K562 (cell line): ENCODE results near the gene MBNL2. TPM values are rescaled to one million over a fixed set of nuclear protein-coding genes. Genes with fewer than 3 reads are reported as not detected.

Experiments used
- REST ChIP-seq, 2 experiments: fragments of 450-650 bp; formaldehyde crosslinking in 1 of 2; IDR thresholded peaks; 2 replicates each; pipeline versions ENCODE4 v1.4.0 to v1.6.1; 2014 to 2020; ENCODE audit warnings: mild to moderate bottlenecking in 2 of 2, borderline replicate concordance in 1 of 2, low read depth in 1 of 2
- polyA plus RNA-seq, 8 experiments: library from polyadenylated mRNA; depleted of rRNA in 4 of 8; stranded (reverse) in 5 of 8; unstranded in 3 of 8; fragments of >200 nt; fragmentation: Nextera tagmentation in 2 of 8; fragmentation: Illumina TruSeq in 1 of 8; extraction: Ambion mirVana in 2 of 8; extraction: Trizol in 1 of 8; gene quantifications; 2 replicates each; pipeline versions ENCODE4 v1.2.1 to v1.2.3, GENCODE V29; 2011 to 2014; ENCODE audit warnings: inconsistent platforms in 1 of 8, missing spikeins in 1 of 8
- total RNA-seq, 7 experiments: library from RNA; depleted of rRNA in 6 of 7; stranded (reverse); fragments of >200 nt in 6 of 7; fragmentation: Illumina TruSeq in 2 of 7; extraction: Trizol in 2 of 7; gene quantifications; 2 replicates each; pipeline versions ENCODE4 v1.2.1 to v1.2.3, GENCODE V29; 2011 to 2021; ENCODE audit warnings: low replicate concordance in 1 of 7

MBNL2 gene
- total and polyA plus RNA-seq, 9 of the 15 experiments (the other 6 are each of a cell fraction or from before 2014, with no cell fraction given), result 7.0 to 24.8 (median 13.8) TPM

DNA sequence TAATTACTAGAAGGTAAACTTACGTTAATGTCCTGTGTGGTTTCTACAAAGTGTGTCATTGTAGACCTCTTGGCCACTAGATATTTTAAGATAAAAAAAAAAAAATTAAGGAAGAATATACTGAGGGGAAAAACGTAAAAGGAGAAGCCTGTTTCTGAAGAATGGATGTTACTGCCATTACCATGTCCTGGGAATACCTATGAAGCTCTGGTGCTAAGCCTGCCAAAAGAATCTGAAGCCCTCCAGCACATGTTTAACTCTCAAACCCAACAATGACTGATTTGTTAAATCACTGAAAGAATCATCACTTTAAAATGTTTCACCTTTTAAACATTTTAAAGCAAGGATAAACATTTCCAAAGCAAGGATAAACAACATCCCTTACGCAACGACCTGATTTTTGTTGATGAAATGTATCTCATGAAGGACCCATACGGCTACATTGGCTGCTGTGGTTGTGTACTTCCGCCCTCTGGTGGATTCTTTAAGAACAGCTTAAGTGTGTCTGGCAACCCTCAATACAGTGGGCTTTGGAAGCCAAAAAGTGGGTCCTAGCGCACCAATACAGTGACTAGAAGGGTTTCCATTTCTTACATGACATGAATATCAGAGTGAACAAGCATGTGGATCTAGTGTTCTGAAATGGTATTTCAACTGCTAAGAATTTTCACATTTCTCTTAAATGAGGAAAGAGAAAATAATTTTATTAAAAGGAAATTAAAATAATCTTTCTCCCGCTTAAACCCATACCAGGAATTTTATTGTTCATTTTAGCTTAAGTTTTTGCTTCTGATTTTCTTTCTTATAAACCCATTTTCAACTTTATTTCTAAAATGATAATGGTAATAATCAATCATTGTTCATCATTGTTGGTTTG lies 137.3 kb downstream of the MBNL2 start (continued):
- TF ChIP-seq REST (IDR thresholded peaks at IDR 0.05; ENCODE audit: borderline replicate concordance) (peak; percentile 47; the same call in 1 of the 2 replicates), REST (CRISPR knock-in tag; IDR thresholded peaks at IDR 0.05; ENCODE audit: low read depth) (no peak)
